Prostate gland (tissue), 2 donors: ENCODE results near the gene DTX1.

Source experiments
- POLR2A ChIP-seq: fragments of 450-650 bp; IDR thresholded peaks from one replicate; pipeline ENCODE4 v1.6.1; 2016; ENCODE audit warnings: antibody characterized with exemption, mild to moderate bottlenecking
- TF ChIP-seq, protein P1 (sequence below), 4 experiments: fragments of 200-600 bp in 2 of 4; fragments of 450-650 bp in 2 of 4; sonication (generic) in 2 of 4; IDR thresholded peaks; 1 replicate in 3 of 4; 2 replicates in 1 of 4; pipeline ENCODE4 v1.5.1; 2016 to 2019; ENCODE audit warnings: antibody characterized with exemption in 4 of 4, mild to moderate bottlenecking in 2 of 4, moderate library complexity in 2 of 4

DNA sequence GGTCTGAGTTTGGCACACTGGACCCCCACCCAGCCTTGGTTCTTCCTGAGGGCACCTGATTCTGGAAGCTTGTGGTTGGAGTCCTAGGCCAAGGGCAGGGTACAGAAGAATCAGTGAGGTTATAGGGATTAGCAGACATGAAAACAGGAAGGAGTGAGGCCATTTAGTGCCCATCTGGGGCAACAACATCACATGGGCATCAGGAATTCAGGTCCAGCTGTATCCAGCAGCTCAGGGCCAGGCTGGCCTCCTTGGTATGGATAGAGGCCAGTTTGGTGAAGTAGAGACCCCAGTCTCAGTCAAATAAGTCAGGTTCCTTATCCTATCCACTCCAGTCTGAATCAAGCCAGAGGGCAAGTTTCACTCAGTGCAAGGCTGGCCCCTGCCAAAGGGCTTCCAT is 42.8 kb downstream of the DTX1 start:
- TF ChIP-seq, protein P1, sequence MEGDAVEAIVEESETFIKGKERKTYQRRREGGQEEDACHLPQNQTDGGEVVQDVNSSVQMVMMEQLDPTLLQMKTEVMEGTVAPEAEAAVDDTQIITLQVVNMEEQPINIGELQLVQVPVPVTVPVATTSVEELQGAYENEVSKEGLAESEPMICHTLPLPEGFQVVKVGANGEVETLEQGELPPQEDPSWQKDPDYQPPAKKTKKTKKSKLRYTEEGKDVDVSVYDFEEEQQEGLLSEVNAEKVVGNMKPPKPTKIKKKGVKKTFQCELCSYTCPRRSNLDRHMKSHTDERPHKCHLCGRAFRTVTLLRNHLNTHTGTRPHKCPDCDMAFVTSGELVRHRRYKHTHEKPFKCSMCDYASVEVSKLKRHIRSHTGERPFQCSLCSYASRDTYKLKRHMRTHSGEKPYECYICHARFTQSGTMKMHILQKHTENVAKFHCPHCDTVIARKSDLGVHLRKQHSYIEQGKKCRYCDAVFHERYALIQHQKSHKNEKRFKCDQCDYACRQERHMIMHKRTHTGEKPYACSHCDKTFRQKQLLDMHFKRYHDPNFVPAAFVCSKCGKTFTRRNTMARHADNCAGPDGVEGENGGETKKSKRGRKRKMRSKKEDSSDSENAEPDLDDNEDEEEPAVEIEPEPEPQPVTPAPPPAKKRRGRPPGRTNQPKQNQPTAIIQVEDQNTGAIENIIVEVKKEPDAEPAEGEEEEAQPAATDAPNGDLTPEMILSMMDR (IDR thresholded peaks at IDR 0.05) = no peak
- TF ChIP-seq POLR2A = no peak
